GM19023 (cell line): ENCODE results near the gene NLRP12.
"Not testable (repeated sequence)": the region's sequence is repeated elsewhere in the genome, so short reads cannot be mapped to it uniquely, and the experiment has no call there.

ENCODE experiments used
- ATAC-seq: cut with Tn5 transposase; IDR thresholded peaks from one replicate; pipeline ENCODE4 v1.9.1; 2021; ENCODE audit warnings: mild to moderate bottlenecking, moderate library complexity; ENCODE audit not compliant: unreplicated experiment

Gene NLRP12

DNA sequence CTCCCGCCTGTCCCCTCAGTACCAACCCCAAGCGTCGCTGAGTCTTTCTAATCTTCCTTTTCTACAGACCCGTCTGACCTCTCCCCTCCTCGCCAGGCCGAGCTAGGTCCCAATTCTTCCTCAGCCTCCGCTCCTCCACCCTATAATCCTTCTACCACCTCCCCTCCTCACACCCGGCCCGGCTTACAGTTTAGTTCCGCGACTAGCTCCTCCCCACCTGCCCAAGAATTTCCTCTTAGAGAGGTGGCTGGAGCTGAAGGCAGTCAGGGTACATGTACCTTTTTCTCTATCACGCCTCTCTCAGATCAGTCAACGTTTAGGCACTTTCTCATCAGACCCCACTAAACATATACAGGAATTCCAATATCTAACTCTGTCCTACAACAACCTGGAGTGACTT, 8.7 kb upstream of the NLRP12 start:
- ATAC-seq, result not testable (repeated sequence)

- no peak for ATAC-seq
These were observed 4.4 kb upstream of the NLRP12 start for GRCh38 chr19:53828531-53828930.

DNA sequence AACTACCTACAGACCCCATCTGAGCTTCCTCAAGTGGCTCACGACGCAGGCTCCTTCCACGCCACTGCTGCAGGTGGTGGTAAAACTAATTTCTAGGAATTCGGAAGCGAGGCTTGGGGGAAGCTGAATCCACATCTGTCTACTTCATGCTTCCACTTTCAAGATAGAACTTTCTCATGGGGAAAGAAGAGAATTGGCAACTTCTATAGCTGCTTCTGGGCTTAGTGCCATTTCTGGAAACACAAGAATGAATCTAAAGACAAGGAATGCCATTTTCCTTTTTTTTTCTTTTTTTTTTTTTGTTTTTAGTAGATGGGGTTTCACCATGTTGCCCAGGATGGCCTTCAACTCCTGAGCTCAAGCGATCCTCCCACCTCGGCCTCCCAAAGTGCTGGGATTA, 2.8 kb upstream of the NLRP12 start:
- no peak for ATAC-seq

DNA sequence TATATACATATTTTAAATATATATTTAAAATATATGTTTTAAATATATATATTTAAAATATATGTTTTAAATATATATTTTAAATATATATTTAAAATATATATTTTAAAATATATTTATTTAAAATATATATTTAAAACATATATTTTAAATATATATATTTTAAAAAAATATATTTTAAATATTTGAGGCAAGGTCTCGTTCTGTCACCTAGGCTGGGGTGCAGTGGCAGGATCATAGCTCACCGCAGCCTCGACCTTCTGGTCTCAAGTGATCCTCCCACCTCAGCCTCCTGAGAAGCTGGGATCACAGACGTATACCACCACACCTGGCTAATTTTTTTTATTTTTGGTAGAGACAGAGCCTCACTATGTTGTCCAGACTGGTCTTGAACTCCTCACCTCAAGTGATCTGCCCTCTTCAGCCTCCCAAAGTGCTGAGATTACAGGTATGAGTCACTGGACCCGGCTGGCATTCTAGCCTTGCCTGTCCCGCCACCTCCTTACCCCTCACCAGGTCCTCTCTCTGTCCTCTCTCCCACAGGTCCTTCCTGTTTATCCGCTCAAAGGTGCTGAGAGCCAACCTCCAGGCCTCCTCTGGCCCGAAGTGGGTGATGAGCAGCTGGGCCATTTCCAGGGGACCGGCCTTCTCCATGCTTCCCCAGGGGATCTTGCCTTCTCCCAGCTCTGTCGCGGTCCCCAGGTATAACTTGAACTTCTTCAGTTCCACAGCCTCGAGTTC, 564 bp downstream of the NLRP12 start:
- no peak for ATAC-seq

DNA sequence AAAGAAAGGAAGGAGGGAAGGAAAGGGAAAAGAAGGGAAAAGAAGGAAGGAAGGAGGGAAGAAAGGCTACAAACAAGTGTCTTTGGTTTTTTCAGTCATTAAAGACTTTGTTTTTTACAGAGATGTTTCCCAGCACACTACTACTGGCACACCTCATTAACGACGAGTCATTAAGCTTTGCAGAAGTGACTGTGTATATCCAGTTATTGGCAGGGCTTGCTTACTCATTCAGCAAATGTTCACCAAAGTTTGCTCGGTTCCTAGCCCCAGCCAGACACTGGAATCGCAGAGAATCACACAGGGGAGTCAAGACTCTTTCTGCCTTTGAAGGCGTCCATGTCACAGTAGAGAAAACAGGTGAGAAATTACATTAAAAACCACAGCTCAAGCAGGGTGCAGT, 4.3 kb downstream of the NLRP12 start:
- ATAC-seq, result no peak

GRCh38 chr19:53818756-53819155, 5.4 kb downstream of the NLRP12 start:
- no peak for ATAC-seq

GRCh38 chr19:53813996-53814395, 10.1 kb downstream of the NLRP12 start:
- no peak for ATAC-seq

DNA sequence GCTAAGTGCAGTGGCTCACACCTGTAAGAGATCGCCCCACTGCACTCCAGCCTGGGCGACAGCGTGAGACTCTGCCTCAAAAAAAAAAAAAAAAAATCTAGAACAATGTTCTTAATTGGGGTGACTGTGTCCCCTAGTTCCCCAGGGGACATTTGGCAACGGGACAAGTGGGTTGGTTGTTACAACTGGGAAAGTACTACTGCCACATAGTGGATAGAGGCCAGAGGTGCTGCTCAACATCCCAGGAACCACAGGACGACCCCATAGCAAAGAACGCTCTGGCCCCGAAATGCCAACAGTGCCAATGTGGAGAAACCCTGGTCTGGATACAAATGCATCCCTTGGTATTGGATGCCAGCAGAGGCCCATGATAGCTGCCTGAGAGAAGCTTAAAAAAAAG, 11.8 kb downstream of the NLRP12 start:
- no peak for ATAC-seq

- no peak for ATAC-seq
These were observed 13.2 kb downstream of the NLRP12 start for GRCh38 chr19:53810891-53811290.

DNA sequence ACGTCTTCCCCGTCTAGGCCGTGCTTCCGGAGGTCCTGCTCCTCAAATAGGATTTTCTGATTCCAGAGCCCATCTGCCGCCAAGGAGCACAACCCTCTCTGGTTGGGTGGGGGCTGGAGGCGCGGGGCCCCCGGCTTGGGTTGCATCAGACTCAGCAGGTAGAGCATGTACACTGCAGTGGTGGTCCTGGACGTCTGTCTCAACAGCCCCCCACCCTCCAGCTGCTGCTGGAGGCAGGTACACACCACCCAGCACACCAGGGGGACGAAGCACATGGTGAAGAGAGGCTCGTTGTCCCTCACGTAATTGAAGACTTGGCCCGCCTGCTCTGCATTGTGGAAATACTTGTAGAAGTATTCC, 13.9 kb downstream of the NLRP12 start:
- ATAC-seq, result no peak

GRCh38 chr19:53809518-53810186, 14.5 kb downstream of the NLRP12 start:
- ATAC-seq, result no peak

DNA sequence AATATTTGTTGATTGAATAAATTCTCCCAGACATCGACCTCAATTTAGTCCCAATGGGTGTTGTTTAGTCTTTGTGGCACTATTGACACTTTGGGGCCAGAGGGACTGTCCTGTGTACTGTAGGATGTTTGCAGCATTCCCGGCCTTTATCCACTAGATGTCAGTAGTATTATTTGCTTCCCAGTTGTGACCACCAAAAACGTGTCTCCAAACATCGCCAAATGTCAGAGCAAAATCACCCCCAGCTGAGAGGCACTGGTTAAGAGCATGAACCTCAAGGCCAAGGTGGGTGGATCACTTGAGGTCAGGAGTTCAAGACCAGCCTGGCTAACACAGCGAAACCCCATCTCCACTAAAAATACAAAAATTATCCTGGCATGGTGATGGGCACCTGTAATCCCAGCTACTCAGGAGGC, 15.4 kb downstream of the NLRP12 start:
- no peak for ATAC-seq

- ATAC-seq, result no peak
These were observed 22.9 kb downstream of the NLRP12 start for GRCh38 chr19:53801257-53801656.

- ATAC-seq, result no peak
These were observed 29.1 kb downstream of the NLRP12 start for GRCh38 chr19:53795019-53795418.

- ATAC-seq, result peak; percentile 48
These were observed 31.2 kb downstream of the NLRP12 start for GRCh38 chr19:53792721-53793433.

- no peak for ATAC-seq
These were observed 34.1 kb downstream of the NLRP12 start for GRCh38 chr19:53789708-53790678.

GRCh38 chr19:53787266-53787665, 36.8 kb downstream of the NLRP12 start:
- no peak for ATAC-seq

DNA sequence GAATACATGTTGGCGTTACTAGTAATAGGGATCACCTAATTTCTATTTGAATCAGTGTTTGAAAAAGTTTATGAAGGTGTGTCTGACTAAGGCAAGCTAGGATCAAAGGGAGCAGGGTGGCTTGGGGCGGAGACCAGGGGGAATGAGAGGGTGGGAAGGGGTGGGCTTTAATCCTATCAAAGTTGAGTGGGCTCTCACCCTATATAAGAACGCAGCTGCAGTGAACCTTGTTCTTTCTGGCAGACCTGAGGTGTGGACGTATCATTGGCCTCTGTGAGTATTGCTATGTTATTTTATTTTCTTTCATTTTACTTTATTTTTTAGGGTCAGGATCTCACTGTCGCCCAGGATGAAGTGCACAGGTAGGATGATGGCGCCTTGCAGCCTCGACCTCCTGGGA, 37.4 kb downstream of the NLRP12 start:
- ATAC-seq, result no peak

GRCh38 chr19:53785196-53785889, 38.8 kb downstream of the NLRP12 start:
- no peak for ATAC-seq

DNA sequence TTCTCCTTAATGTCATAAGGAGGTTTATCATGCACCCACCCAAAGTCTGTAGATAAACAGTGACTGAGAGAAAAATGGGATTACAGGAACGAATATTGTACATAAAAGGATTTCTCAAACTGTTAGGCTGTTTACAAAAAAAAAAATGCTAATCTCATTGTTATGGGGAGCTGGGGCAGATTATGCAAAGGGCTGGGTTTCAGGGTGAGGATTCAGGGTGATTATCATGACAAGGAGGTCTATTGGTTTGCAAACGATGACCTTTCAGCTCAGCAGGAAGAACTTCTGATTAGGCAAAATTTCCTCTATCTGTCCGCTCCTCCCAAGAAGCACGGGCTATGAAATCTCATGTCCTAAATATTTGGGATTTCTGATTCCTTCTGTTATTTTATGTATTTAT, 41.4 kb downstream of the NLRP12 start:
- no peak for ATAC-seq
